CD14-positive monocyte (primary cell): ENCODE results near the gene PDIA6. TPM values are rescaled to one million over a fixed set of nuclear protein-coding genes. Genes with fewer than 3 reads are reported as not detected.

Experiments used
- DNase-seq, 3 donors: peaks; one replicate each; pipeline ENCODE4 v3.0.0-alpha.2; 2011 to 2022
- H2AFZ ChIP-seq: 2 replicates; pipeline ENCODE4 v1.6.0; 2012; ENCODE audit warnings: mild to moderate bottlenecking, low read depth, low read length, inconsistent platforms; ENCODE audit not compliant: insufficient read depth, poor library complexity, severe bottlenecking
- H3K27ac ChIP-seq, 2 donors: 1 replicate in 1 of 2; 2 replicates in 1 of 2; pipeline ENCODE4 v1.5.1; 2012 to 2013; ENCODE audit warnings: low read length in 2 of 2, control low read depth in 1 of 2, inconsistent platforms in 1 of 2, low read depth in 1 of 2, mild to moderate bottlenecking in 1 of 2
- H3K27me3 ChIP-seq, 2 donors: one replicate each; pipeline versions ENCODE4 v1.6.0 to v1.6.1; 2011 to 2013; ENCODE audit warnings: low read length in 2 of 2; ENCODE audit not compliant: control insufficient read depth in 2 of 2, insufficient read depth in 2 of 2
- H3K36me3 ChIP-seq, 2 donors: replicated peaks in 1 of 2; 1 replicate in 1 of 2; 2 replicates in 1 of 2; pipeline versions ENCODE4 v1.5.1 to v1.6.1; 2012 to 2013; ENCODE audit warnings: low read length in 2 of 2, control low read depth in 1 of 2, inconsistent platforms in 1 of 2, mild to moderate bottlenecking in 1 of 2; ENCODE audit not compliant: insufficient read depth in 2 of 2, control insufficient read depth in 1 of 2
- H3K4me1 ChIP-seq, 2 donors: 1 replicate in 1 of 2; 2 replicates in 1 of 2; pipeline versions ENCODE4 v1.5.1 to v1.6.1; 2012 to 2013; ENCODE audit warnings: low read length in 2 of 2, control low read depth in 1 of 2, inconsistent platforms in 1 of 2, mild to moderate bottlenecking in 1 of 2, moderate library complexity in 1 of 2; ENCODE audit not compliant: insufficient read depth in 2 of 2, control insufficient read depth in 1 of 2
- H3K4me2 ChIP-seq: replicated peaks from 2 replicates; pipeline ENCODE3; 2012; ENCODE audit warnings: low read length, moderate library complexity, mild to moderate bottlenecking; ENCODE audit not compliant: poor library complexity, severe bottlenecking; ENCODE audit errors: extremely low read depth
- H3K4me3 ChIP-seq, 3 experiments: fragments of 200-600 bp in 1 of 3; sonication (generic) in 1 of 3; replicated peaks in 1 of 3; 1 replicate in 2 of 3; 2 replicates in 1 of 3; pipeline ENCODE4 v1.5.1; 2011 to 2013; ENCODE audit warnings: low read length in 3 of 3, mild to moderate bottlenecking in 3 of 3, control low read depth in 2 of 3, low read depth in 2 of 3, inconsistent platforms in 1 of 3, moderate library complexity in 1 of 3
- H3K79me2 ChIP-seq: 2 replicates; pipeline ENCODE4 v1.6.0; 2012; ENCODE audit warnings: mild to moderate bottlenecking, control low read depth, inconsistent platforms, low read length, moderate library complexity; ENCODE audit not compliant: insufficient read depth
- H3K9ac ChIP-seq: 2 replicates; pipeline ENCODE4 v1.6.0; 2017; ENCODE audit warnings: low read length, mild to moderate bottlenecking; ENCODE audit not compliant: insufficient read depth, poor library complexity, severe bottlenecking
- H3K9me3 ChIP-seq, 2 donors: replicated peaks in 1 of 2; 1 replicate in 1 of 2; 2 replicates in 1 of 2; pipeline versions ENCODE4 v1.5.1 to v1.6.1; 2012 to 2013; ENCODE audit warnings: low read length in 2 of 2, control low read depth in 1 of 2; ENCODE audit not compliant: control insufficient read depth in 1 of 2, insufficient read depth in 1 of 2
- H4K20me1 ChIP-seq: 2 replicates; pipeline ENCODE4 v1.6.0; 2012; ENCODE audit warnings: mild to moderate bottlenecking, low read length, control low read depth, moderate library complexity; ENCODE audit not compliant: insufficient read depth
- H3K27ac Mint-ChIP-seq, 7 donors: one replicate each; pipeline ENCODE4 v1.8.0; 2020; ENCODE audit warnings: mild to moderate bottlenecking in 7 of 7, mixed read lengths in 7 of 7, moderate library complexity in 6 of 7, inconsistent platforms in 2 of 7
- H3K27me3 Mint-ChIP-seq, 3 donors: one replicate each; pipeline ENCODE4 v1.8.0; 2021 to 2022; ENCODE audit warnings: low read depth in 3 of 3, mild to moderate bottlenecking in 3 of 3, mixed read lengths in 3 of 3, moderate library complexity in 3 of 3, inconsistent platforms in 1 of 3
- H3K36me3 Mint-ChIP-seq, 2 donors: one replicate each; pipeline ENCODE4 v1.8.0; 2020; ENCODE audit warnings: mixed read lengths in 2 of 2, inconsistent platforms in 1 of 2, mild to moderate bottlenecking in 1 of 2
- H3K4me1 Mint-ChIP-seq: one replicate; pipeline ENCODE4 v1.8.0; 2020; ENCODE audit warnings: mild to moderate bottlenecking, mixed read lengths
- H3K4me3 Mint-ChIP-seq, 2 donors: one replicate each; pipeline ENCODE4 v1.8.0; 2020; ENCODE audit warnings: mild to moderate bottlenecking in 2 of 2, mixed read lengths in 2 of 2, moderate library complexity in 1 of 2
- H3K9me3 Mint-ChIP-seq, 7 donors: one replicate each; pipeline ENCODE4 v1.8.0; 2020 to 2022; ENCODE audit warnings: mixed read lengths in 7 of 7, mild to moderate bottlenecking in 6 of 7, moderate library complexity in 6 of 7, inconsistent platforms in 2 of 7
- WGBS: methylation state at CpG from one replicate; pipeline ENCODE4 v1.1.5; 2013; ENCODE audit warnings: missing lambda C conversion rate; ENCODE audit not compliant: insufficient coverage; 5-methylcytosine and 5-hydroxymethylcytosine counted together
- intact Hi-C, 2 donors: fragments of 100-400 bp; cut with micrococcal nuclease; formaldehyde crosslinking; loops; one replicate each; pipeline versions ENCODE4 v1.15.0 to v1.15.1; 2023
- polyA plus RNA-seq, 3 donors: library from polyadenylated mRNA; depleted of rRNA in 1 of 3; unstranded in 2 of 3; stranded (reverse) in 1 of 3; fragments of 300-500 nt in 2 of 3; fragments of >200 nt in 1 of 3; fragmentation: Illumina TruSeq in 2 of 3; gene quantifications; 1 replicate in 2 of 3; 2 replicates in 1 of 3; pipeline ENCODE4 v1.2.3, GENCODE V29; 2012 to 2021
- TF ChIP-seq, protein P1 (sequence below): fragments of 200-600 bp; IDR thresholded peaks from one replicate; pipeline ENCODE4 v1.8.0; 2022; ENCODE audit warnings: antibody characterized with exemption, mild to moderate bottlenecking

The PDIA6 gene
- polyA plus RNA-seq, 3 donors = 49.8 to 187 (median 166) TPM

- Histone ChIP-seq H3K4me1 (peaks cover 19 to 26% of the 10 kb centered on the region in 2 donors), H3K79me2 (no peaks in the 10 kb centered on the region), H3K9me3 (no peaks in the 10 kb centered on the region), H3K4me2 (no peak overlapping the region), H3K27ac (no peak overlapping the region), H3K36me3 (no peaks in the 10 kb centered on the region), H3K4me3 (no peak overlapping the region), H2AFZ (no peak overlapping the region), H3K9ac (no peak overlapping the region), H3K27me3 (peaks cover 0 to 9% of the 10 kb centered on the region in 2 donors), H4K20me1 (no peaks in the 10 kb centered on the region)
- Mint-ChIP-seq H3K36me3 (no peaks in the 10 kb centered on the region), H3K9me3 (peaks cover 0 to 3% (median 0%) of the 10 kb centered on the region in 7 donors), H3K4me1 (peaks cover 36% of the 10 kb centered on the region), H3K27ac (no peak overlapping the region), H3K27me3 (peaks cover 18 to 27% (median 24%) of the 10 kb centered on the region in 3 donors), H3K4me3 (no peak overlapping the region)
- TF ChIP-seq, protein P1, sequence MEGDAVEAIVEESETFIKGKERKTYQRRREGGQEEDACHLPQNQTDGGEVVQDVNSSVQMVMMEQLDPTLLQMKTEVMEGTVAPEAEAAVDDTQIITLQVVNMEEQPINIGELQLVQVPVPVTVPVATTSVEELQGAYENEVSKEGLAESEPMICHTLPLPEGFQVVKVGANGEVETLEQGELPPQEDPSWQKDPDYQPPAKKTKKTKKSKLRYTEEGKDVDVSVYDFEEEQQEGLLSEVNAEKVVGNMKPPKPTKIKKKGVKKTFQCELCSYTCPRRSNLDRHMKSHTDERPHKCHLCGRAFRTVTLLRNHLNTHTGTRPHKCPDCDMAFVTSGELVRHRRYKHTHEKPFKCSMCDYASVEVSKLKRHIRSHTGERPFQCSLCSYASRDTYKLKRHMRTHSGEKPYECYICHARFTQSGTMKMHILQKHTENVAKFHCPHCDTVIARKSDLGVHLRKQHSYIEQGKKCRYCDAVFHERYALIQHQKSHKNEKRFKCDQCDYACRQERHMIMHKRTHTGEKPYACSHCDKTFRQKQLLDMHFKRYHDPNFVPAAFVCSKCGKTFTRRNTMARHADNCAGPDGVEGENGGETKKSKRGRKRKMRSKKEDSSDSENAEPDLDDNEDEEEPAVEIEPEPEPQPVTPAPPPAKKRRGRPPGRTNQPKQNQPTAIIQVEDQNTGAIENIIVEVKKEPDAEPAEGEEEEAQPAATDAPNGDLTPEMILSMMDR = no peak
- WGBS = 93% methylated on average over 4 of the region's 5 CpGs
- DNase-seq = no peak
- intact Hi-C loops = no loop called here
These were observed 49.2 kb upstream of the PDIA6 start for GRCh38 chr2:10861765-10862164.

DNA sequence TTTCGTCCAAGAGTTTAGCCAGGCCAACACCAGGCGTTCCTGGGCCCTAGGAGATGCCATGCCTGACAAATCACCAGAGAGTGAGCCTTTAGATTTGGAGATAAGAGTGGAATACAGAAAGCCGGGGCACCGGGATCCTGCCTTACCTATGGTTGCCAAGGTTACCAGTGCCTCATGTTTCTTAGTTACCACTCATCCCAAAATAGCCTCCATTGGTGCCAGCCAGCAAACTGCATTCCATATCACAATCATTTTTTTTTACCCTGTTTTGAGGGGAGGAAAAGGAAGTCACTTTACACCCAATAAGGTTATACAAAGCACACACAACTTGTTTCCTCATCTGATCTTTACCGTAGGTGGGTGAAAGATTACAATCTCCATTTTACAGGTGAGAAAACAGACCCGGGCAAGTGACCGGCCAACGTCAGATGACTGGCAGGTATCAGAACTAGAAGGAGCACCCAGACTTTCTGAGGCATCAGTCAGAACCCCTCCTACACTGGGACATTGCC lies 48.3 kb upstream of the PDIA6 start:
- 100% methylated on average over 2 of the region's 8 CpGs for WGBS
- H2AFZ ChIP-seq = no peak overlapping the region
- peaks cover 0 to 8% of the 10 kb centered on the region in 2 donors for H3K27me3 ChIP-seq
- no peaks in the 10 kb centered on the region for H3K9me3 ChIP-seq
- no peaks in the 10 kb centered on the region for H4K20me1 ChIP-seq
- no peak overlapping the region for H3K27ac ChIP-seq
- H3K9ac ChIP-seq = no peak overlapping the region
- H3K36me3 ChIP-seq = no peaks in the 10 kb centered on the region
- TF ChIP-seq, protein P1 = no peak
- intact Hi-C loops = no loop called here
- peaks cover 31% of the 10 kb centered on the region for H3K4me1 Mint-ChIP-seq
- H3K27ac Mint-ChIP-seq = peak overlapping the region in 1 of 7 donors; percentile 70
- H3K79me2 ChIP-seq = no peaks in the 10 kb centered on the region
- no peaks in the 10 kb centered on the region for H3K36me3 Mint-ChIP-seq
- H3K27me3 Mint-ChIP-seq = peaks cover 12 to 25% (median 23%) of the 10 kb centered on the region in 3 donors
- peaks cover 19 to 20% of the 10 kb centered on the region in 2 donors for H3K4me1 ChIP-seq
- no peak overlapping the region for H3K4me3 ChIP-seq
- no peak for DNase-seq
- no peak overlapping the region for H3K4me3 Mint-ChIP-seq
- peaks cover 0 to 3% (median 0%) of the 10 kb centered on the region in 7 donors for H3K9me3 Mint-ChIP-seq
- no peak overlapping the region for H3K4me2 ChIP-seq
